Pancreas (tissue), 10 donors: ENCODE measurements around the gene CGA. TPM values are rescaled to one million over a fixed set of nuclear protein-coding genes. Genes with fewer than 3 reads are reported as not detected.
A peak's percentile ranks its signal among the peaks of the same experiment; 100 is the strongest.
"Not testable (repeated sequence)": the region's sequence is repeated elsewhere in the genome, so short reads cannot be mapped to it uniquely, and the experiment has no call there.

ENCODE experiments used
- ATAC-seq, 4 donors: fragments of 200-7000 bp; cut with Tn5 transposase; one replicate each; pipeline versions ENCODE4 v1.8.0 to v1.9.1; 2020; ENCODE audit warnings: mild to moderate bottlenecking in 4 of 4, moderate library complexity in 4 of 4
- DNase-seq, 6 donors: peaks; one replicate each; pipeline ENCODE4 v3.0.0-alpha.2; 2020
- FAIRE-seq: peaks from 2 replicates; lab custom pipeline; 2012; peaks lifted over from hg19 to GRCh38; lab: Jason Lieb, UNC
- H3K27ac ChIP-seq, 4 donors: fragments of 200-600 bp; sonication (generic); 1 replicate in 3 of 4; 2 replicates in 1 of 4; pipeline versions ENCODE4 v1.5.0 to v1.8.0; 2020
- H3K27me3 ChIP-seq, 4 donors: fragments of 200-600 bp; one replicate each; pipeline ENCODE4 v1.8.0; 2021
- H3K36me3 ChIP-seq, 3 donors: fragments of 200-600 bp; sonication (generic) in 1 of 3; one replicate each; pipeline versions ENCODE4 v1.5.0 to v1.8.0; 2020 to 2021
- H3K4me1 ChIP-seq, 3 donors: fragments of 200-600 bp; one replicate each; pipeline ENCODE4 v1.8.0; 2021
- H3K4me3 ChIP-seq, 4 donors: fragments of 200-600 bp; sonication (generic) in 2 of 4; one replicate each; pipeline versions ENCODE4 v1.5.0 to v1.8.0; 2020 to 2021
- H3K9me3 ChIP-seq, 4 donors: fragments of 200-600 bp; one replicate each; pipeline ENCODE4 v1.8.0; 2021
- WGBS, 2 donors: extraction: QIAGEN DNeasy Blood & Tissue Kit; methylation state at CpG; one replicate each; pipeline ENCODE4 v1.1.7; 2013; 5-methylcytosine and 5-hydroxymethylcytosine counted together
- intact Hi-C, 3 donors: fragments of 100-400 bp; cut with DNase I; formaldehyde crosslinking; loops; one replicate each; pipeline versions ENCODE4 v1.11.1 to v1.14.2; 2022
- polyA plus RNA-seq, 2 donors: library from polyadenylated mRNA; stranded (reverse); fragments of 200-250 nt; gene quantifications; one replicate each; pipeline ENCODE4 v1.2.3, GENCODE V29; 2013
- total RNA-seq, 6 donors: library from RNA; stranded (reverse); fragmentation: NEBNext Ultra II Directional in 4 of 6; extraction: Animal tissue kit (Norgen Biotek cat#: 25700) in 4 of 6; gene quantifications; one replicate each; pipeline versions ENCODE4 v1.2.1 to v1.2.4, GENCODE V29; 2021 to 2023
- TF ChIP-seq, protein P1 (sequence below), 4 donors: fragments of 200-600 bp; sonication (generic) in 3 of 4; IDR thresholded peaks; one replicate each; pipeline versions ENCODE4 v1.5.0 to v1.8.0; 2021; ENCODE audit warnings: antibody characterized with exemption in 4 of 4
- donor health status: healthy with polysubstance abuse.
- donor health status: DM: no; HTN: no; CAD: no; lungs with moderate emphysema.
- donor health status: DM: no; HTN: no; CAD: no.
- donor health status: control.
- donor health status: control.
- donor health status: Bipolar disorder and iron deficiency.
- donor health status: DM: yes; HTN: yes; CAD: no.
- donor health status: DM: no; HTN: no; CAD: no.
- donor health status: DM: no; HTN: no; CAD: no.
- donor health status: DM: yes; HTN: yes; CAD: no.

CGA gene
- total RNA-seq: under 1 TPM in 1 of 6 donors, not detected in 5; 0.16 TPM
- not detected for polyA plus RNA-seq

DNA sequence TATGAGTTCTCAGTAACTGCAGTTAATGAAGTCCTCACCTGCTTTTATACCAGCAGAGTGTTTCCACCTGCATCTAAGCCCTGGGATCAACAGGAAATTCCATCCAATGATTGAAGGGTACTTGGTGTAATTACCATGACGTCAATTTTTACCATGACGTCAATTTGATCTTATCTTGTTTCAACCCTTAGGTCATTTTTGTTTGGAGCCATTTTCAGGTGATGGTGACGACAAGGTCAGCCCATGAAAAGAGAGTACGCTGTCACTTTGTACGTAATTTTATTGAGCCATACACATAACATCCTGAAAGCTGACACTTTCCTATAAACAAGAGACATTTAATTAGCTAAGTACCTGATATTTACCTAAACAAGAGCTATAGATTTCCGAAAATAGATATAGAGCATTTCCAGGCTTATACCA lies at the start of gene CGA:
Gene CGA, minus strand, starts transcription at position 20 of the 423 bp plus-strand sequence. CDS start 6,906 bp downstream, outside the sequence.
- WGBS, 2 donors: 54 to 61% methylated on average over 6 of the region's 6 CpGs
- no peak for ATAC-seq

DNA sequence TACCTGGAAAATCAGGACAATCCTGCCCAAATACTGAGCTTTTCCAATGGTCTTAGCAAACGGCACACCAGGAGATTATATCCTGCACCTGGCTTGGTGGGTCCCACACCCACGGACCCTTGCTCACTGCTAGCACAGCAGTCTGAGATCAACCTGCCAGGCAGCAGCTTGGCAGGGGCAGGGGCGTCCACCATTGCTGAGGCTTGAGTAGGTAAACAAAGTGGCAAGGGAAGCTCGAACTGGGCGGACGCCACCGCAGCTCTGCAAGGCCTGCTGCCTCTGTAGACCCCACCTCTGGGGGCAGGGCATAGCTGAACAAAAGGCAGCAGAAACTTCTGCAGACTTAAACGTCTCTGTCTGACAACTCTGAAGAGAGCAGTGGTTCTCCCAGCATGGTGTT lies 45.0 kb upstream of the CGA start:
- H3K36me3 ChIP-seq, ATAC-seq, H3K9me3 ChIP-seq, DNase-seq, H3K4me3 ChIP-seq, H3K27me3 ChIP-seq, H3K27ac ChIP-seq, H3K4me1 ChIP-seq, intact Hi-C loops, FAIRE-seq: not testable (repeated sequence)
- WGBS, 2 donors: 75 to 88% methylated on average over 8 of the region's 8 CpGs

More for the DNA sequence above, at the start of gene CGA:
- DNase-seq: no peak
- TF ChIP-seq, protein P1, sequence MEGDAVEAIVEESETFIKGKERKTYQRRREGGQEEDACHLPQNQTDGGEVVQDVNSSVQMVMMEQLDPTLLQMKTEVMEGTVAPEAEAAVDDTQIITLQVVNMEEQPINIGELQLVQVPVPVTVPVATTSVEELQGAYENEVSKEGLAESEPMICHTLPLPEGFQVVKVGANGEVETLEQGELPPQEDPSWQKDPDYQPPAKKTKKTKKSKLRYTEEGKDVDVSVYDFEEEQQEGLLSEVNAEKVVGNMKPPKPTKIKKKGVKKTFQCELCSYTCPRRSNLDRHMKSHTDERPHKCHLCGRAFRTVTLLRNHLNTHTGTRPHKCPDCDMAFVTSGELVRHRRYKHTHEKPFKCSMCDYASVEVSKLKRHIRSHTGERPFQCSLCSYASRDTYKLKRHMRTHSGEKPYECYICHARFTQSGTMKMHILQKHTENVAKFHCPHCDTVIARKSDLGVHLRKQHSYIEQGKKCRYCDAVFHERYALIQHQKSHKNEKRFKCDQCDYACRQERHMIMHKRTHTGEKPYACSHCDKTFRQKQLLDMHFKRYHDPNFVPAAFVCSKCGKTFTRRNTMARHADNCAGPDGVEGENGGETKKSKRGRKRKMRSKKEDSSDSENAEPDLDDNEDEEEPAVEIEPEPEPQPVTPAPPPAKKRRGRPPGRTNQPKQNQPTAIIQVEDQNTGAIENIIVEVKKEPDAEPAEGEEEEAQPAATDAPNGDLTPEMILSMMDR (IDR thresholded peaks at IDR 0.05): no peak
- no peaks in the 10 kb centered on the region for H3K36me3 ChIP-seq
- peaks cover 0 to 6% (median 0%) of the 10 kb centered on the region in 4 donors for H3K27me3 ChIP-seq
- FAIRE-seq: no peak
- no peak within 1 kb of the TSS for H3K27ac ChIP-seq
- H3K9me3 ChIP-seq: no peaks in the 10 kb centered on the region
- intact Hi-C loops: no loop called here
- peaks cover 3 to 11% (median 7%) of the 10 kb centered on the region in 3 donors for H3K4me1 ChIP-seq
- H3K4me3 ChIP-seq: no peak within 1 kb of the TSS

DNA sequence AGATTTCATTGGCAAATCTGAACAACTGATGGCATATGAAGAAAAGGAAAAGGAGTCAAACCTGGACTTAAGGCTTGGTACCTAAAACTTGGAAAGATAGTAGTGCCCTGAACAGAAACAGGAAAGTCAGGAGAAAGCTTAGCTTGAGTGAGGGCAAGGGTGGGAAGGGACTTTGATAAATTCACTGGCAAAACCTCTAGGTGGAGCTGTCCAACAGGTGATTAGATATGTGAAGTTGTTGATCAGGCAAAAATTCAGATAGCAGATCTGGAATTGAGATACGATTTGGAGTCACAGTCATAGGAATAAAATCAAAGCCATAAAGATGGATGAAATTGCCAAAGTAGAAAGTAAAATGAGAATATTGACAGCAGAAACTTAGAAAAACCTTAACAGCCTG lies 44.3 kb upstream of the CGA start:
- H3K27me3 ChIP-seq: no peaks in the 10 kb centered on the region
- H3K4me1 ChIP-seq: no peaks in the 10 kb centered on the region
- DNase-seq (peak in 2 of 6 donors; percentile 19 to 29), ATAC-seq (peak in 3 of 4 donors; percentile 81 to 88 (median 81)), FAIRE-seq (peak; percentile 81)
- WGBS, 2 donors: 8 to 19% methylated on average over 1 of the region's 1 CpG
- H3K27ac ChIP-seq: no peak overlapping the region
- no peaks in the 10 kb centered on the region for H3K36me3 ChIP-seq
- intact Hi-C loops: no loop called here
- H3K9me3 ChIP-seq: no peaks in the 10 kb centered on the region
- H3K4me3 ChIP-seq: no peak overlapping the region
- TF ChIP-seq, protein P1 (IDR thresholded peaks at IDR 0.05): peak; percentile 41 to 57 (median 48)

- DNase-seq (no peak), ATAC-seq (no peak), FAIRE-seq (no peak)
- WGBS, 2 donors: 27 to 37% methylated on average over 1 of the region's 1 CpG
- H3K4me1 ChIP-seq: no peaks in the 10 kb centered on the region
- no peaks in the 10 kb centered on the region for H3K27me3 ChIP-seq
- TF ChIP-seq, protein P1 (IDR thresholded peaks at IDR 0.05): no peak
- H3K36me3 ChIP-seq: no peaks in the 10 kb centered on the region
- no peak overlapping the region for H3K4me3 ChIP-seq
- H3K9me3 ChIP-seq: no peaks in the 10 kb centered on the region
- intact Hi-C loops: no loop called here
- H3K27ac ChIP-seq: no peak overlapping the region
These were observed 42.1 kb upstream of the CGA start for GRCh38 chr6:87136963-87137362.

- Histone ChIP-seq H3K36me3 (no peaks in the 10 kb centered on the region), H3K27ac (no peak overlapping the region), H3K4me1 (no peaks in the 10 kb centered on the region), H3K4me3 (no peak overlapping the region), H3K9me3 (no peaks in the 10 kb centered on the region), H3K27me3 (no peaks in the 10 kb centered on the region)
- no peak for DNase-seq
- intact Hi-C loops: no loop called here
- ATAC-seq: no peak
- WGBS, 2 donors: 75 to 92% methylated on average over 2 of the region's 2 CpGs
- TF ChIP-seq, protein P1 (IDR thresholded peaks at IDR 0.05): no peak
- no peak for FAIRE-seq
These were observed 32.8 kb upstream of the CGA start for GRCh38 chr6:87127737-87128136.
